NT2/D1 (cell line): ENCODE measurements around the gene CLCF1.

Experiments used
- SUZ12 ChIP-seq: IDR thresholded peaks from 2 replicates; pipeline ENCODE4 v1.6.1; 2011; ENCODE audit not compliant: insufficient read length, insufficient read depth; ENCODE audit errors: extremely low read depth
- YY1 ChIP-seq: IDR thresholded peaks from 2 replicates; pipeline ENCODE4 v1.6.1; 2011; ENCODE audit not compliant: insufficient read length, insufficient read depth
- ZNF274 ChIP-seq: IDR thresholded peaks from 2 replicates; pipeline ENCODE4 v1.6.1; 2011; ENCODE audit warnings: mild to moderate bottlenecking, low read depth, low read length

DNA sequence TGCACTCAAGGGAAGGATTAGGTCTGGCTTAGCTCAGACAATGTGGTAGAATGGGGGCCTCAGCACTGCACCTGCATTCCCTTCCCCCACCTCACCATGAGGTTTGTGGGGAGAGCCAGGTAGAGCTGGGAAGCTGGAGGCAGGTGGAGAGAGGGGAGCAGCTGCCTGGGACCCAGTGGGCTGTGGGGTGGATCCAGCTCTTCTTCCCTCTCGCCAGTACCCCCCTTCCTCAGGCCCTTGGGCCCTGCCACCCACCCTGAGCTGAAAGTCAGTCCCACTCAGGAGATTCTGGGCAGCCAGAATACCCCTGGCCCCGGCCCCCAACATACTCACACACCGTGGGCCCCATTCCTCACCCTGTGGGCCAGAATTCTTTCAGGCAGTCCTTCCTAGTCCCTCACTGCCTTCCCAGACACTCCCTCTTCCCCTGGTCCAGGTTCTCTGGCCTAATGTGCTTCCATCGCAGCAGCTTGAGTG is 17.0 kb downstream of the CLCF1 start:
- TF ChIP-seq ZNF274, result no peak
- no peak for TF ChIP-seq YY1
- no peak for TF ChIP-seq SUZ12
